Tibial nerve (tissue), 4 donors: ENCODE data around the gene CH25H. TPM values are rescaled to one million over a fixed set of nuclear protein-coding genes. Genes with fewer than 3 reads are reported as not detected.

Experiments
- DNase-seq, 2 donors: peaks; one replicate each; pipeline ENCODE4 v3.0.0-alpha.2; 2019; ENCODE audit warnings: low spot score in 2 of 2
- H3K27ac ChIP-seq, 4 donors: fragments of 200-600 bp; sonication (generic) in 3 of 4; one replicate each; pipeline ENCODE4 v1.5.1; 2017 to 2019; ENCODE audit warnings: mild to moderate bottlenecking in 1 of 4
- H3K27me3 ChIP-seq, 2 donors: fragments of 200-600 bp; sonication (generic) in 1 of 2; one replicate each; pipeline versions ENCODE4 v1.5.1 to v1.6.0; 2017 to 2019
- H3K36me3 ChIP-seq, 3 donors: fragments of 200-600 bp; sonication (generic); one replicate each; pipeline ENCODE4 v1.5.1; 2018 to 2019
- H3K4me1 ChIP-seq, 4 donors: fragments of 200-600 bp; sonication (generic) in 3 of 4; one replicate each; pipeline ENCODE4 v1.5.1; 2017 to 2019
- H3K4me3 ChIP-seq, 4 donors: fragments of 200-600 bp; sonication (generic) in 3 of 4; one replicate each; pipeline ENCODE4 v1.5.1; 2017 to 2019; ENCODE audit warnings: mild to moderate bottlenecking in 1 of 4, moderate library complexity in 1 of 4
- H3K9me3 ChIP-seq, 4 donors: fragments of 200-600 bp; sonication (generic) in 3 of 4; one replicate each; pipeline ENCODE4 v1.5.1; 2017 to 2019
- EP300 ChIP-seq, 2 donors: sonication (generic); formaldehyde crosslinking; IDR thresholded peaks; one replicate each; pipeline ENCODE4 v1.6.1; 2017; ENCODE audit warnings: antibody characterized with exemption in 2 of 2, mild to moderate bottlenecking in 1 of 2
- POLR2A ChIP-seq, 2 donors: fragments of 450-650 bp; IDR thresholded peaks; one replicate each; pipeline ENCODE4 v1.6.1; 2017; ENCODE audit warnings: antibody characterized with exemption in 2 of 2, mild to moderate bottlenecking in 2 of 2, moderate library complexity in 2 of 2
- whole genome bisulfite sequencing, 2 donors: methylation state at CpG; one replicate each; pipeline ENCODE4 v1.1.5; 2018; 5-methylcytosine and 5-hydroxymethylcytosine counted together
- total RNA-seq, 4 donors: library from RNA; depleted of rRNA; stranded (reverse); fragments of >200 nt; gene quantifications; one replicate each; pipeline ENCODE4 v1.1.0, GENCODE V29; 2016
- TF ChIP-seq, protein P1 (sequence below), 5 experiments: fragments of 200-600 bp in 3 of 5; fragments of 450-650 bp in 2 of 5; sonication (generic) in 3 of 5; IDR thresholded peaks; one replicate each; pipeline ENCODE4 v1.5.1; 2016 to 2019; ENCODE audit warnings: antibody characterized with exemption in 5 of 5, mild to moderate bottlenecking in 3 of 5, moderate library complexity in 2 of 5

The CH25H gene
- total RNA-seq, 4 donors from 2014 or later = 0.22 to 1.2 (median 0.92) TPM

GRCh38 chr10:89219513-89220218 is 12.5 kb upstream of the CH25H start:
- Histone ChIP-seq H3K4me3 (no peak overlapping the region), H3K36me3 (peaks cover 0 to 13% (median 0%) of the 10 kb centered on the region in 3 donors), H3K4me1 (peaks cover 0 to 21% (median 5%) of the 10 kb centered on the region in 4 donors), H3K27ac (no peak overlapping the region), H3K9me3 (no peaks in the 10 kb centered on the region), H3K27me3 (no peaks in the 10 kb centered on the region)
- 84 to 89% methylated on average over 4 of the region's 4 CpGs for WGBS, 2 donors
- TF ChIP-seq, protein P1, sequence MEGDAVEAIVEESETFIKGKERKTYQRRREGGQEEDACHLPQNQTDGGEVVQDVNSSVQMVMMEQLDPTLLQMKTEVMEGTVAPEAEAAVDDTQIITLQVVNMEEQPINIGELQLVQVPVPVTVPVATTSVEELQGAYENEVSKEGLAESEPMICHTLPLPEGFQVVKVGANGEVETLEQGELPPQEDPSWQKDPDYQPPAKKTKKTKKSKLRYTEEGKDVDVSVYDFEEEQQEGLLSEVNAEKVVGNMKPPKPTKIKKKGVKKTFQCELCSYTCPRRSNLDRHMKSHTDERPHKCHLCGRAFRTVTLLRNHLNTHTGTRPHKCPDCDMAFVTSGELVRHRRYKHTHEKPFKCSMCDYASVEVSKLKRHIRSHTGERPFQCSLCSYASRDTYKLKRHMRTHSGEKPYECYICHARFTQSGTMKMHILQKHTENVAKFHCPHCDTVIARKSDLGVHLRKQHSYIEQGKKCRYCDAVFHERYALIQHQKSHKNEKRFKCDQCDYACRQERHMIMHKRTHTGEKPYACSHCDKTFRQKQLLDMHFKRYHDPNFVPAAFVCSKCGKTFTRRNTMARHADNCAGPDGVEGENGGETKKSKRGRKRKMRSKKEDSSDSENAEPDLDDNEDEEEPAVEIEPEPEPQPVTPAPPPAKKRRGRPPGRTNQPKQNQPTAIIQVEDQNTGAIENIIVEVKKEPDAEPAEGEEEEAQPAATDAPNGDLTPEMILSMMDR (IDR thresholded peaks at IDR 0.05) = no peak
- TF ChIP-seq POLR2A (IDR thresholded peaks at IDR 0.05) (no peak), EP300 (IDR thresholded peaks at IDR 0.05) (no peak)
- no peak for DNase-seq

GRCh38 chr10:89217057-89217990 is 10.2 kb upstream of the CH25H start:
- no peaks in the 10 kb centered on the region for H3K27me3 ChIP-seq
- no peak for TF ChIP-seq POLR2A (IDR thresholded peaks at IDR 0.05)
- TF ChIP-seq, protein P1 (IDR thresholded peaks at IDR 0.05) = peak; percentile 68 to 81 (median 72)
- no peak overlapping the region for H3K4me3 ChIP-seq
- no peaks in the 10 kb centered on the region for H3K9me3 ChIP-seq
- WGBS, 2 donors = 8 to 9% methylated on average over 6 of the region's 6 CpGs
- peak; percentile 35 to 83 for DNase-seq
- peaks cover 0 to 17% (median 0%) of the 10 kb centered on the region in 3 donors for H3K36me3 ChIP-seq
- H3K27ac ChIP-seq = peak overlapping the region in 2 of 4 donors; percentile 42 to 60
- H3K4me1 ChIP-seq = peaks cover 0 to 17% (median 5%) of the 10 kb centered on the region in 4 donors

GRCh38 chr10:89216056-89216455 is 8.9 kb upstream of the CH25H start:
- Histone ChIP-seq H3K9me3 (no peaks in the 10 kb centered on the region), H3K4me1 (peaks cover 0 to 14% (median 5%) of the 10 kb centered on the region in 4 donors)

DNA sequence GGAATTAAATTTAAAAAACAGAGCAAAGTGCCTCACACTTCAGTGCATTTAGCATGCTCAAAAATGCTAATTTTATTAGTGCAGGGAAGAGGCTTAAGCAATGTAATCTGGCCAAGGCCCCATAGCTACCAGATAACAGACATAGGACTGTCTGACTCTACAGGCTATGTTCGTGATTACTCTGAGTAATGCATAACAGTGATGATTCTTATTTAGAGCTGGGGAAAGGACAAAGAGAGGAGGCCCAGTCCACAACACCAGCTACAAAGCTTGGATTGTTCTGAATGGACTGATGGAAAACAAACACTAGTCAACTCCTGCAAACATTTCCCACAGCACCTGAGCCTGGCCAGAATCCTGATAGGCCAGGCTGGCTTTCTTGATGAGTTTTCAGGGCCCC is 8.4 kb upstream of the CH25H start:
- no peak for TF ChIP-seq POLR2A (IDR thresholded peaks at IDR 0.05)
- TF ChIP-seq, protein P1 (IDR thresholded peaks at IDR 0.05) = no peak
- no peak for TF ChIP-seq EP300 (IDR thresholded peaks at IDR 0.05)
- WGBS, 2 donors = 33% methylated on average over 1 of the region's 1 CpG
- Histone ChIP-seq H3K27ac (no peak overlapping the region), H3K36me3 (peaks cover 0 to 17% (median 0%) of the 10 kb centered on the region in 3 donors), H3K4me3 (no peak overlapping the region), H3K27me3 (no peaks in the 10 kb centered on the region), H3K9me3 (no peaks in the 10 kb centered on the region), H3K4me1 (peaks cover 0 to 14% (median 5%) of the 10 kb centered on the region in 4 donors)
- DNase-seq = no peak

More at GRCh38 chr10:89216056-89216455, 8.9 kb upstream of the CH25H start:
- H3K4me3 ChIP-seq = no peak overlapping the region
- TF ChIP-seq, protein P1 (IDR thresholded peaks at IDR 0.05) = no peak
- TF ChIP-seq EP300 (IDR thresholded peaks at IDR 0.05) (no peak), POLR2A (IDR thresholded peaks at IDR 0.05) (no peak)
- no peaks in the 10 kb centered on the region for H3K27me3 ChIP-seq
- 97% methylated on average over 2 of the region's 2 CpGs for WGBS, 2 donors
- no peak overlapping the region for H3K27ac ChIP-seq
- no peak for DNase-seq
- peaks cover 0 to 17% (median 0%) of the 10 kb centered on the region in 3 donors for H3K36me3 ChIP-seq
